ENCODE results near the gene CD96.
"Not testable (repeated sequence)": the region's sequence is repeated elsewhere in the genome, so short reads cannot be mapped to it uniquely, and the experiment has no call there.

The CD96 gene

DNA sequence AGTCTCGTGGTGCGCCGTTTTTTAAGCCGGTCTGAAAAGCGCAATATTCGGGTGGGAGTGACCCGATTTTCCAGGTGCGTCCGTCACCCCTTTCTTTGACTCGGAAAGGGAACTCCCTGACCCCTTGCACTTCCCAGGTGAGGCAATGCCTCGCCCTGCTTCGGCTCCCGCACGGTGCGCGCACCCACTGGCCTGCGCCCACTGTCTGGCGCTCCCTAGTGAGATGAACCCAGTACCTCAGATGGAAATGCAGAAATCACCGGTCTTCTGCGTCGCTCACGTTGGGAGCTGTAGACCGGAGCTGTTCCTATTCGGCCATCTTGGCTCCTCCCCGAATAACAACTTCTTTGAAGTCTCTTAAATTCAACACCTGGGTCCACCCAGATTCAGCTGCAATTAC is 19.9 kb downstream of the CD96 start:
- DNase-seq = not testable (repeated sequence)

DNA sequence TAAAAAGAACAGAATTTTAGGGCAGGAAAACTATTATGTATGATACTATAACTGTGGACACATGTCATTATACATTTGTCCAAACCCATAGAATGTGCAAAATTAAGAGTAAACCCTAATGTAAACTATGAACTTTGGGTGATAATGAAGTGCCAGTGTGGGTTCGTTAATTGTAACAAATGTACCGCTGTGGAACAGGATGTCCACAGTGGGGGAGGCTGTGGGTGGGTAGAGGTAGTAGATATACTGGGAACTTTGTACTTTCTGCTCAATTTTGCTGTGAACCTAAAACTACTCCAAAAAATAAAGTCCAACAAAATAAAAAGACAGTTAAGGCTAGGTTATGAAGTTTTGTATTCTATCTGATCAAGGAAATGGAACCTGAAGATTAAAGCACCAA is 24.8 kb downstream of the CD96 start:
- DNase-seq = no peak

DNA sequence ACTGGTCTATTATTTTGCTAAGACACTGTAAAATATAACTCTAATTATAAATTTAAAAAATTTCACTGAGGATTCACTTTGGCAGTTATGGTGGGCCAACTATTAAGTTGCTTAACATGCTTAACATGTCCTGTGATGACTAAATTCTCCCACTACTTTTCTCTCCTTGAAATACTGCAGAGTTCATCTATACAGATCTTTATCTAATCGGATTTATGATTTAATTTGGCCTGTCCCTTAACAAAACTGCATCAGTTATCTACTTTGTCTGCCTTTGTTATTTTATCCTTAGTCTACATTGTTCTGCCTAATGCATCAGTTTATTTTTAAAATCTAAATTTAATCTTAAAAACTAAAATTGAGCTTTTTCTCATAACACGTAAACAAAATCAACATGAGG is 26.4 kb downstream of the CD96 start:
- no peak for DNase-seq

DNA sequence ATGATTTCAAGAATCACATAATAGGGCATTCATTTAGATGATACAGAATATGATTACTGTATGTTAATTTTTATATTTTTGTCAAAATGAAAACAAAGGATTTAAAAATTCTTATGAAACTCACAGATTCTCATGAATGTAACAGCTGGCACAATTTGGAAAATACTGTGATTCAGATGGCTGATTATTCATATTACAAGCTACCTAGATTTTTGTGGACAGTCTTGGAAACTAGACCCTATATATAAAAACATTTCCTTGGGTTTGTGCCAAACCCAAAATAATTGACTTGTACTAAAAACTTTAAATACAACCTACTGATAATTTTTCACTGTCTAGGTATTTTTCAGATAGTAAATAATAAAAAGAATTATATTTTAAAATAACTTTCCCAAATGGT is 26.9 kb downstream of the CD96 start:
- DNase-seq = no peak

DNA sequence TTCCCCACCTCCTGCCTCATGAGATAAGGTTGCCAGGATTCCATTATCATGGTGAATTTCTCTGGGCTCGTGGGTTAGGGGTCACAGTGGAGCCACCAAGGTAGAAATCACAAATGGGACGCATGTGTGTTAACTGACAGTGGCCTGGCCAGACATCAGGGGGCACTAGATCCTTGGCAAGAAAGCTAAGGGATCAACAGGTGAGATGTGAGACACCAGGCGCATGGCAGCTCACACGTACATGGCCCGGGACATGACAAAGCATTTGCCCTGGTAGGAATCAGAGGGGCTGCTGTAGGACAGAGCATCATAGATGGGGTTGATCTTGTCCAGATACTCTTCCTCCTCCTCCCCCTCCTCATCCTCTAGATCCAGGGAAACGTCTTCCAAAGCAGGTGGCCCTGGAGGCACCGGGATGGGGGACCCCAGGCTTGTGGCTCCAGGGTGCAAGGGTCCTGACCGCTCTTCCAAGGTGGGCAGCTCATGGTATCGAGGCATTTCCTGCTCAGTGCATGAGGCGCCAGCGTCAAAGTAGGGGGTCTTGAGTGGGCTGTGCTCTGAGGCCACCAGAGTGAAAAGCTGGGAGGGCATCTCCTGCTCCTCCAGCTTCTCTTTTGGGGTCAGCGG is 28.5 kb downstream of the CD96 start:
- DNase-seq = no peak

DNA sequence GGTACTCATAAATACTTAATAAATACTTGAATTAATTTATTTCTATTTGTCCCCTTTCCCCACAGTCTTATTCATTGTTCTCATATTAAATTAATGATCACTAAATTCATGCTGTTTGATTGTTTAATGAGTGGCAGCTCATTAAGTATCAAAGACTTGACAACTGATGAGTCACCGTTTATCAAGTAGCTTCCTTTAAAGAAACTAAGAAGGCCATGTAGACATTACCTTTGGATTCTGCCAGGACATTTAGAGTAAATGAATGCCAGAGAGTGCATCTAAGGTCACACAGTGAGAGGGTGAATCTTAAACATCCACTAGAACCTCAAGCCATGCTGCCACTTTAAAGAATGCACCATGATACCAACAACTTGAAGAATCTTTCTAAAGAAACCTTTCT is 29.3 kb downstream of the CD96 start:
- no peak for DNase-seq

DNA sequence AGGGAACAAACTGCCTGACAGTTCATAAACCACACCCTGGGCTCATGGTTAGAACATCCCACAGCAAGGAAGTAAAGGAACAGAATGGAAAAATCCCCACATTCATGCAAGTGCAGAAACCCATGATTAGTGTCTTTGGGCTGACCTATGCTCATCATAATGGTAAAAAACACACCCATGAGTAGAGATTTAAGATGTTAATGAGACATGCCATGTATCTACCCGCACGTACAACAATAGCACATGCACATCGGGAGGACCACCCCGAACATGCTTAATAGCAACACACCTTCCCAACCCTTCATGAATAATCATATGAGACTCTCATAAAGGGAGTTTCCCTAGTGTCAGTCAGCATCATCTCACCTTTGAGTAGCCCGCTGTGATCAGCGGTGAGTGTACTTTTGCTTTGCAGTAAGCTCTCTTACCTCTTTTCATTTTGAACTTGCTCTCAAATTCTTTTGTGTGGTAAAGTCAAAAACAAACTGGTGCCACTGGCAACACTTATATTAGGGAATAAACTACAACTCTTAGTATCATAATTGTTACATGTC is 30.0 kb downstream of the CD96 start:
- no peak for DNase-seq

DNA sequence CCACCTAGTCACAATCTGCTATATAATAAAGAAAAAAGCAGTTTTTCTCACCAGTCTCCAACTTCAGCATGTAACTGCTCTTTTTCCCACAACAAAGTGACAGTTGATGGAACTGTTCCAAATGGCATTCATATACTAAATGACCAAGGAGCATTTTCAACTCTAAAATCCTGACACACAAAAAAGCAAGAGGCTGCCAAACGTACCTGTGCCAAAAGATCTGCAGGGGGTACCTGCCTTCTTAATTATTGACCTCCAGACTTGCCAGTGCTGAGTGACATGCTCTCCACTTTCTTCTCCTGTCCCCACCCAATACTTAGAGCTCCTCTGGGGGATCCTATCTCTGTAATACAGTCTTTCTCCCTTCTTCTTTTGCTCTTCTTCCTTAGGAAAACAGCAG is 35.1 kb downstream of the CD96 start:
- no peak for DNase-seq

DNA sequence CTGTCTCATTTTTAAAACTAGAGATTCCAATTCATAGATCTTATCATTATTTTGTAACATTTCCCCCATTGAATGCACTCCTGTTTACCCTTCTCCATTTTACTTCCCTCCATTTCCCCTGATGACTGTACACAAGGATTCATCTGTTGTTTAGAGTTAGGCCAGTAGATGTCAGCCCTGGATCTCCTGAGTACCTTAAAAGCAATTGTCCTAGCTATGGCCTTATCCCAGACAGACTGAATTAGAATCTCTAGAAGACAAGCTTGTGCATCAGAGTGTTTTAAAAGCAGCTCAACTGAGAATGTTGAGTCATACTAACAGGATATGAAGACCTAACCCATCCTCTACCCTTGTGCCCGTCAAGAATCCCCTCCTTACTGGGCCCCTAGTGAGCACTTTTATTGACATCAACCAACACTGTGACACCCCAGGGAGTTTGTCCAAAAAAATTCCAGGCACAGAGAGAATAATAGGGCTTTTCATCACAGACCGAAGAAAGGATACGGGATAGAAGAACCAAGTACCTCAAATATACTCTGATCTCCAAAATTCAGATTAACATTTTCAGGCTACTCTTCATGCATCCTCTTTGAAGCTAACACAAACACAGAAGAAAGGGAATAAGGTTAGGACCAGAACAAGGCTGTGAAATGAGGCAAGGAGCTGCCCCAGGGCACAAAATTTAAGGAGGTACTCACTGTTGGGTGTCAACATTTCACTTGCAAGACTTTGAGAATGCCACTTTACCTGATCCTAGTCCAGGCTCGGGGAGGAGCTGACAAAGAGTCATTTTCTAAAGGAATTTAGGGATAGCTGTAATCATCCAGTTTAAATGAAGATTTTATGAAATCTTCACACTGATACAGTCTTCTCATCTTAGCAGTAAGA is 36.0 kb downstream of the CD96 start:
- DNase-seq = peak; percentile 87

DNA sequence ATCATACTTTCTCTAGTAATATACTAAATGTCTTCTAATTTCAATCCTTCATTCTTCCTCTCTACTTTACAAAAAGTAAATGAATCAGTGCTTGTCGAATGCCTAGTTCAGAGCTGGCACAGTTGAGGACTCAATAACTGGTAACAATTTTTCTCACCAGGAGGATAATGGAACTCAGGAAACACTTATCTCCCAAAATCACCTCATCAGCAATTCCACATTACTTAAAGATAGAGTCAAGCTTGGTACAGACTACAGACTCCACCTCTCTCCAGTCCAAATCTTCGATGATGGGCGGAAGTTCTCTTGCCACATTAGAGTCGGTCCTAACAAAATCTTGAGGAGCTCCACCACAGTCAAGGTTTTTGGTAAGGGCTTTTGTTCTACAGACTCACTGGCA is 36.9 kb downstream of the CD96 start:
- DNase-seq = no peak

DNA sequence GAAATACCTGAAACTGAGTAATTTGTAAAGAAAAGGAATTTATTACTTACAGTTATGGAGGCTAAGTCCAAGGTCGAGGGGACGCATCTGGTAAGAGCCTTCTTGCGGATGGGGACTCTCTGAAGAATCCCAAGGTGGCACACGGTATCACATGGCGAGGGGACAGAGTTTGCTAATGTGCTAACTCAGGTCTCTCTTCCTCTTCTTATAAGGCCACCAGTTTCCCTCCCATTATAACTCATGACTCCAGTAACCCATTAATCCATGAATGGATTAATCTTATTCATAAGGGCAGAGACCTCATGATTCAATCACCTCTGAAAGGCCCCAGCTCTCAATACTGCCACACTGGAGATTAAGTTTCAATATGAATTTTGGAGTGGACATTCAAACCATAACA is 37.5 kb downstream of the CD96 start:
- DNase-seq = no peak

DNA sequence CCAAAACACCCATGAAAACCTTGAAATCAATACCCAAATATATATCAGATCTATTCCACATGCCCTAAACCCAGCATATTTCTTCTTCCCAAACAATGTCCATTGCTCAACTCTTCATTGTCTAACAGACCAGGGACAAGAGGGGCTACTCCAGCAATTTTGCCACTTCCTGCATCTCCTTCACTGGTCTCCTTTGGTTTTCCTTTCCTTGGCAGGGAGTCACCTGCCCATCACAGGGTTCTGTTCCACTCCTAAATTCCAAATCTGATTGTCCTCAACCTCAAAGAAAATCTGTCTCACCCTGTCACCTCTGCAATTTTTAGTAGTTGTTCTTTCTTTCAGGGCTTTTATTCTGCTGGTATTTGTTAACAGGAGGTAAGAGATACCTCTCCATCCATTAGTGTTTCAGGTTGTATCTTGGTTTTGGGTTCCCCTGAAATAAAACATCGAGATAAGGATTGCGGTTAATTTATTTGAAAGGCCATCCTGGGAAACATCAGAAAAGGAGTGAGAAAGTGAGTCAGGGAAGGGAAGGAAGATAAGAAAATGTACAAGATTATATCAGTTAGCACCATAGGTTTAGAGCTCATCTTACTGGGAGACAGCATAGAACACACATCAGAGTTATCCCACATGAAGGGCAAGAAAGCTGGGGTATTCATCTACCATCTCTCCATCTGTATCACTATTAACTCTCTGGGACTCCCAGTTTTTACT is 39.6 kb downstream of the CD96 start:
- DNase-seq = no peak

DNA sequence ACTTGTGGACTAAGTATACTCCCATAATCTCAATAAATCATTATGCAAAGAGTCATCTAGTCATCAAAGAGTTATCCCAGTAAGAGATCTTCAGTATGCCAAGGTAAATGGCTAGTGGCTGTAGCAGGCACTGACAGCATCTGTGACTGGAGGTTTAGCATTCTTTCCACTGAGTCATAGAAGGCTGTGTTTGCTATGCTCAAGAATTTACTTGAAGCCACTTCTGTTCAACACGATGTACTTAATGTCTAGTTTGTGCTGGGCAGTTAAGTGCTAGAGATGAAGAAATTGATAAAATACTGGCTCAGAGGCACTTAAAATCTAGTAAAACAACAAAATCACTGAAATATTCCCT is 40.1 kb downstream of the CD96 start:
- DNase-seq = peak; percentile 94

DNA sequence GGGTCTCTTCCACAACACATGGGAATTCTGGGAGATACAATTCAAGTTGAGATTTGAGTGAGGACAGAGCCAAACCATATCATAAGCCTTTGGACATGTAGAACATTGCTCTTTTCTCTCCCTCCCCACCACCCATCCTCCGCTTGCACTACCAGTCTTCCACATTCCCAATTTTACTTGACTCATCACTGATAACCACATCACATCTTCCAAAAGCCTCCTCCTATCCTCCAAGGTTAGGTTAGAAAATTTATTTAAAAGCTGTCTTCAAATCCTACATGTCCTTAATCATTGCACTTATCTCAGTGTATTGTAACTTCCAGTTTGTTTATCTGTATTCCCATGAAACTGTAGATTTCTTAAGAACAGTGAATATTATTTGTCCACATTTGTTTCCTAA is 42.7 kb downstream of the CD96 start:
- no peak for DNase-seq

DNA sequence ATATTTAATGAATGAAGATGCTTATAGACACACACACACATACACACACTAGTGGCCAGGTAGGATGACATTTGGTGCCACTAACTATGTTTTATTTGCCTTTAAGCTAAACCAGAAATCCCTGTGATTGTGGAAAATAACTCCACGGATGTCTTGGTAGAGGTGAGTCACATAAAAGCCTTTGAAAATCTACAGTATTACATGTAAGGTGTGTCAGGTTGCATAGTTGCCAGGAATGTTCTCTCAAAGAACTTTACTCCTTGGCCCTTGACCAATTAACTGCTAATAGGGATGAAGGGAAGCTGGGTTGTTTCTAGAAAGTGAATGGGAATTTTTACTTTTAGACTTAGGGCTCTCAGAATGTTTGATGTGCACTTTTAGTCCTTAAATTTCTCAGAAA is 43.2 kb downstream of the CD96 start:
- DNase-seq = no peak

DNA sequence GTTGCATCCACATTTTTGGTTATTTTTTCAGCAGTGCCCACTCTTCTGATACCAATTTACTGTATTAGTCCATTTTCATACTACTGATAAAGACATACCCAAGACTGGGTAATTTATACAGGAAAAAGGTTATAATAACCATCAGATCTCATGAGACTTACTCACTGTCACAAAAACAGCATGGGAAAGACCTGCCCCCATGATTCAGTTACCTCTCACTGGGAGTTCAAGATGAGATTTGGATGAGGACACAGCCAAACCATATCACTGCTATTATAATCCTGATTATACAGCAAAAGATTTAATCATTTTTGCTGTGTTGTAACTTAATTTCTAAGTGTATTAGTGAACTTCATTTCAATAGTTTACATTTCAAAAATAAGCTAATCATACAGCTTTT is 46.5 kb downstream of the CD96 start:
- DNase-seq = no peak

DNA sequence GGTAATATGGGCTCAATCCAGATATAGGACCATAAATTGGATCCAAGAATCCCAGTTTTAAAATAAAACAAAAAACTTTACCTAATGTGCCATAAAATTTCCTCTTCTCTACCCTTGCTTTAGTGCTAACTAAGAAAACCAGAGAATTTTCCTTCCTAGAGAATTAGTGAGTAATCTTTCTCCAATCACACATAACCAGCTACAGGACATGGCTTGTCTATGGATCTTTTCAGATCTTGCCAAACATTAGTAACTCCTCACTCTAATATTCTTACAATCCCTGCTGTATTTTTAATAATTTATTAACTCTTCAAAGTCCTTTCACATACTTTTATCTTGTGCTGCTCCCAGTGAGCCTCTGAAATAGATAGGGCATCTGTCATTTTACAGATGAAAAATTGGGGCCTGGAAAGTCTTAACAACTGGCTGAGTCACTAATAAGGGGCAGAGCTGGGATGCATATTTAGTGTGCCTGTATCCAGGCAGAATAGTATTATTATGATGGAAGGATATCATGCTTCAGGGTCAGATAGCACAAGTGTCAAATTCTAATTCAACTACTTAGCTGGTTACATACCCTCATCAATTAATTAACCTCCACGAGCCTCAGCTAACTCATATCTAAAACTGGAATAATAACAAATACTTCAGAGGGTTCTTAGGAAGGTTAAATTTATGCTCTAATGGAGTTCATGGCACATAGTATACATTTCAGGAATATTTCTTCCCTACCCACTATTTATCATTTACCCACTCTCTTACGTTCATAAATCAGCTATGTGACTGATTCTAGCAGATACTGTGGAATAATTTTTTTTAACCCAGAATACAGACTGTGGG is 47.5 kb downstream of the CD96 start:
- DNase-seq = peak; percentile 40

DNA sequence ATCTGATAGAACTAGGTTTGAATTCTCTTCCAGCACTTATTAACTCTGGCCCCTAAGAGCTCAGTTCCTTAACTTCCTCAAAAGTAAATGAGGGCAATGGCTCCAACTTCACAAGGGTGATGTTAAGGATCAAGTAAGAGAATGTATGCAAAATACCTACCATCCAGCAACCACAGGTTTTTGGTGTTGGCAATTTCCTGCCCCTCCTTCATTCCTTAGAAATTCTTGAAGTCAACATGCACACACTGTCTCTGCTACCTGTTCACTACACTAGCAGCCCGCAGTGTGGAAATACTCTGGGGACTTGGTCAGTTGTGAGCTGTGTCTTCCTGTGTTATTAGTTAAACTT is 48.1 kb downstream of the CD96 start:
- DNase-seq = no peak

DNA sequence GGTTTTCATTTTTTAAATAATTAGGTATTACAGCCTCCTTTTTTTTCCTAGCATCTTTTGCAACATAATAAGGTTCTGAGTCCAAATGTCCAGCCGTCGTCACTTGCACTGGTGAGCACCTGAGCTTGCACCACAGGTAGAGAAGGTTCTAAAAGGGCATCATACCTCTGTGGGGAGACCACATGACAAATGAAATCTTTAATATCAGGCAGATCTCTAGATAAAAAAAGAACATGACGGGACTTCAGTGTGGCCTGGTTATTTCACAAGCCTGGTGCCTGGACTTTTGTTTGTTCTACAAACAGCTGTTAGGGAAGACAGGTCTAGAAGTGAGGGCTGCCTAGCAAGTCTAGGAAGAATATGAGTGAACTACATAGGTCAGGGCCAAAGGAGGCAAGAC is 49.6 kb downstream of the CD96 start:
- no peak for DNase-seq

DNA sequence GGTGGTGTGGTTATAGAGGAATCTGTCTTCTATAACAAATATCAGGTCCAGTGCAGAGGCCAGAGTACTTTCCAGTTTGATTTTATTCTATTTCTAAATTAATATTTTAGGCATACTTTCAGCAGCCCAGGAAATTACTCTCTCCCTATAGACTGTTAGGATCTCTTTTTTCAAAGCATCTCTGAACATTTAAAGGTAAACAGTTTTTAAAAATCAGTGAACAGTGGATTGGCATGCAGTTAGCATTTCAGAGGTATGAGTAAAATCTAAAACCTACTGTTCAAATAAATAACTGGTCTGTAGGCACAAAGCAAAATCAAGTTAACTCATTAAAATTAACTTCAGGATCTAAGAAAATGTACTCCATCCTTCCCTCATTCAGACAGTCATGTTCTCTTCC is 50.1 kb downstream of the CD96 start:
- no peak for DNase-seq

DNA sequence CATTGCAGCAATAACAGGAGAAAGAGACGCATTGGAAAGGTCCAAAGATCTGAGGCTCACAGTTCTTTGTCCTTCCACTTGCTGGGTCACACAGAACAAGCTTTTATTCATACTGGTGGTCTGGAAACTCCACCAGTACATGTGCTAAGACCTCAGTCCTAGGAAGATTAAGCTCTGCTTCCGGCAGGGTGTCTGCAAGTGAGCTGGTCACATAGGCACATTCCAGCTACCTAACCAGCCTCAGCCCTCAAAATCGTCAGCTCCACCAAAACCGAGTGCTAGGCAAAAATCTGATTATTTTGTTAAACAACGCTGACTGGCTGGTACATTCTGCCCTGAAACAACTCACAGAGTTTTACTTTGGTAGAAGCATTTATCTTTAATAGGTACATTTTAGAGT is 50.9 kb downstream of the CD96 start:
- no peak for DNase-seq

DNA sequence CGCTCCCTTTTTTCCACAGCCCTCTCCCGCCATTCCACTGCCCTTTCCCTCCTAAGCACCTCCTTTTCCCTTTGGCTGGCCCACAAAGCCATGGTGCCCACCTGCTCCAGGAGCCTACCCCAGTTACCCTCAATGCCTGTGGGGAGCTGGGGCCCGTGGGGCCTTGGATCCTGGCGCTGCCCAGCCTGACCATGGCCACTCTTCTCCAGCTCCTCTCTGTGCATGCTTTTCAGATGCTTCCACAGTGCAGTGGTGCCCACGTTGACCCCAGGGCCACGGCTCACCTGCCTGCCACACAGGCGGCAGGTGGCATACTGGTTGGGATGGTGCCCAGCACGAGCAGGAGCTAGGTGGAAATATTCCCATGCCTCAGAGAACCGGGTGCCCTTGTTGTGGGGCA is 51.7 kb downstream of the CD96 start:
- no peak for DNase-seq

DNA sequence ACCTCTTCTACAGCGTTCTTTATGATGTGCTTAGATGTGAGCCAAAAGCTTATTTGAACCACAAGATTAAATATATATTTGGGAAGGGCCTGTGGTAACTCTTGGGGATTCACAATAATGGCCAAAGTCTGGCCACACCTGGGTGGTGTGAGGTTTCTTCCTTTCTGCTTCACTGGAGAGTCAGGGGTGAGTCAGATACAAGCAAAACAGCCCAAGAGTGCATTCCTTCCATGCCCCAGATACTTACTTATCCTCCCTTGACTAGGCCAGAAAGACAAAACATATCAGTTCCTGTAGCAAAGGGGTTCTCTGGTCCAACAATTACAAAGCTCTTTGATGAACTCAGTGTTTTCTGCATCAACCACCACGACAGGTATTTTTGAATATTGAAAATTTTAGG is 52.2 kb downstream of the CD96 start:
- DNase-seq = peak; percentile 82

All from EL (cell line).